PC-3 (cell line): Measurements from ENCODE around the gene GMNC.

Source experiments
- CTCF ChIP-seq: fragments of 300-600 bp; sonication (generic); conservative IDR thresholded peaks from 2 replicates; pipeline ENCODE4 v1.5.1; 2017; ENCODE audit warnings: antibody characterized with exemption, low read depth, mild to moderate bottlenecking, low read length
- EZH2 ChIP-seq: fragments of 300-600 bp; sonication (generic); IDR thresholded peaks from one replicate; pipeline ENCODE4 v1.6.1; 2017; ENCODE audit warnings: antibody characterized with exemption, mild to moderate bottlenecking, low read length; ENCODE audit not compliant: unreplicated experiment
- EZH2phosphoT487 ChIP-seq: fragments of 300-600 bp; sonication (generic); IDR thresholded peaks from 2 replicates; pipeline ENCODE4 v1.6.1; 2018; ENCODE audit warnings: mild to moderate bottlenecking, antibody characterized with exemption, low read length, borderline replicate concordance

- TF ChIP-seq CTCF (no peak), EZH2 (no peak), EZH2phosphoT487 (no peak)
These were observed 47.4 kb upstream of the GMNC start for GRCh38 chr3:190909908-190910307.
